Fibroblast of the aortic adventitia (primary cell): ENCODE measurements around the gene SNAP47. TPM values are rescaled to one million over a fixed set of nuclear protein-coding genes. Genes with fewer than 3 reads are reported as not detected.
A peak's percentile ranks its signal among the peaks of the same experiment; 100 is the strongest.

ENCODE experiments used
- DNase-seq: peaks from one replicate; pipeline ENCODE4 v3.0.0-alpha.2; 2010; ENCODE audit warnings: low read depth
- H3K4me3 ChIP-seq: 2 replicates; pipeline ENCODE4 v1.5.1; 2011; ENCODE audit warnings: low read depth, mild to moderate bottlenecking, control low read depth, low read length, moderate library complexity
- CTCF ChIP-seq: IDR thresholded peaks from 2 replicates; pipeline ENCODE4 v1.5.1; 2011; ENCODE audit warnings: mild to moderate bottlenecking, low read length, control low read depth, inconsistent platforms; ENCODE audit not compliant: insufficient read depth
- total RNA-seq: library from RNA; depleted of rRNA; stranded (reverse); fragments of >200 nt; gene quantifications from 2 replicates; pipeline ENCODE4 v1.2.3, GENCODE V29; 2012; ENCODE audit warnings: low replicate concordance

SNAP47 gene
- total RNA-seq, 1 donor, result 35.9 TPM

GRCh38 chr1:227731696-227732585, 3.3 kb upstream of the SNAP47 start:
- H3K4me3 ChIP-seq, result no peak overlapping the region

GRCh38 chr1:227732586-227733308, 2.5 kb upstream of the SNAP47 start:
- H3K4me3 ChIP-seq, result no peak overlapping the region
- DNase-seq, result no peak
- TF ChIP-seq CTCF, result no peak

More at GRCh38 chr1:227731696-227732585, 3.3 kb upstream of the SNAP47 start:
- no peak for DNase-seq
- no peak for TF ChIP-seq CTCF

- TF ChIP-seq CTCF, result no peak
- no peak for DNase-seq
- H3K4me3 ChIP-seq, result no peak overlapping the region
Measured at GRCh38 chr1:227733309-227733705, 1.9 kb upstream of the SNAP47 start.

DNA sequence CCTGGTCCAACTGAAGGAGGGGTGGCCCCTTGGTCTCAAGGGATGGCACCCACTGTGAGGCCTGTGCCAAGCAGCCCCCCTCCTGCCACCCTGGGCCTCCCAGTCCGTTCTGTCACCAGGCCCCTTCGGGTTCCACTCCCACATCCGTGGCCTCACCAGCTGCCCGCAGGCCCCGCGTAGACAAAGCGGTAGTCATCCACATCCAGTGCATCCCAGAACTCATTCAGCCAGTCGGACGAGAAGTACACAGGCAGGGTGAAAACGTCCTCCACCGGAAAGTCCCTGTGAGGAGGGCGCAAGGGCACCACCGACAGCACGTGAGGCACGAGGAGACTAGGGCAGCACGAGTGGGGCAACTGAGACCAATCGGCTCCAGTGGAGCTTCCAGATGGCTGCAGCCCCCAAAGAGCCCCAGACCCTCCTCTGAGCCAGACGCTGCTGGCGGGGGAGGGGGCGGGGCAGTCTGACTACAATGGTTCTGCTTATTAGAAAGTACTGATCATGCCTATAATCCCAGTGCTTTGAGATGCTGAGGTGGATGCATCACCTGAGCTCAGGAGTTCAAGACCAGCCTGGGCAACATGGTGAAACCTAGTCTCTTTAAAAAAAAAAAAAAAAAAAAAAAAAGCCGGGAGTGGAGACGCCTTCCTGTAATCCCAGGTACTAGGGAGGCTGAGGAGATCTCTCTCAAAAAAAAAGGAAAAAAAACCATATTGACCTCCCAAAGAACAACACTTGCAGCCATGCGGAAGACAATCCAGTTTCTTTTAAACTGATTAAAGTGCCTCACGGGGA, 1.3 kb upstream of the SNAP47 start:
- DNase-seq, result no peak
- no peak for TF ChIP-seq CTCF
- peak overlapping the region; percentile 94 for H3K4me3 ChIP-seq

- H3K4me3 ChIP-seq, result peak overlapping the region; percentile 94
- no peak for TF ChIP-seq CTCF
- DNase-seq, result no peak
Measured at GRCh38 chr1:227734546-227734855, 734 bp upstream of the SNAP47 start.

GRCh38 chr1:227735539-227736285, 477 bp downstream of the SNAP47 start:
- no peak for TF ChIP-seq CTCF
- H3K4me3 ChIP-seq, result peak overlapping the region; percentile 94
- DNase-seq, result no peak
